Ishikawa (cell line): Measurements from ENCODE around the gene OR10G3.

ENCODE experiments used
- CREB1 ChIP-seq: IDR thresholded peaks from 2 replicates; pipeline ENCODE4 v1.6.1; 2012; ENCODE audit warnings: low read depth
- FOXM1 ChIP-seq: IDR thresholded peaks from 2 replicates; pipeline ENCODE4 v1.6.1; 2012; ENCODE audit warnings: low read depth, borderline replicate concordance
- REST ChIP-seq: IDR thresholded peaks from 2 replicates; pipeline ENCODE4 v1.6.1; 2012; ENCODE audit warnings: low read depth, mild to moderate bottlenecking
- TCF12 ChIP-seq: IDR thresholded peaks from 2 replicates; pipeline ENCODE4 v1.6.1; 2012; ENCODE audit warnings: low read depth
- YY1 ChIP-seq: IDR thresholded peaks from 2 replicates; pipeline ENCODE4 v1.6.1; 2012; ENCODE audit warnings: low read depth
- ZBTB7A ChIP-seq: IDR thresholded peaks from 2 replicates; pipeline ENCODE4 v1.6.1; 2012; ENCODE audit warnings: low read depth
- TF ChIP-seq, protein P1 (sequence below): IDR thresholded peaks from 2 replicates; pipeline ENCODE4 v1.6.1; 2012

DNA sequence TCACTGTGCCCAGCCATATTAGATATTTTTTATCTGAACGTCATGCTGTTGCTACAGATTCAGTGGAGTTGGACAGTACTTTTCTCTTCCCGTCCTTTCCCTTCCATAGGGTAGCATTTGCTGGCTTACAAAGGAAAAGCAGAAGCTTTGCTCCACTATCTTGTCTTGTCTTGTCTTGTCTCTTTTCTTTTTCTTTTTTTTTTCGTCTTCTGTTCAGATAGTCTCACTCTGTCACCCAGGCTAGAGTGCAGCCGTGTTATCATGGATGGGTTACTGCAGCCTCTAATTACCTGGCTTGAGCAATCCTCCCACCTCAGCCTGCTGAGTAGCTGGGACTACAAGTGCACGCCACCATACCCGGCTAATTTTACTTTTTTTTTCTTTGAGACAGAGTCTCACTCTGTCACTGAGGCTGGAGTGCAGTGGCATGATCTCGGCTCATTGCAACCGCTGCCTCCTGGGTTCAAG, 21.1 kb downstream of the OR10G3 start:
- TF ChIP-seq REST = no peak
- TF ChIP-seq TCF12 = no peak
- TF ChIP-seq, protein P1, sequence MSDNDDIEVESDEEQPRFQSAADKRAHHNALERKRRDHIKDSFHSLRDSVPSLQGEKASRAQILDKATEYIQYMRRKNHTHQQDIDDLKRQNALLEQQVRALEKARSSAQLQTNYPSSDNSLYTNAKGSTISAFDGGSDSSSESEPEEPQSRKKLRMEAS = no peak
- TF ChIP-seq YY1 = no peak
- no peak for TF ChIP-seq CREB1
- TF ChIP-seq FOXM1 = no peak
- TF ChIP-seq ZBTB7A = no peak
